BJ (cell line): Measurements from ENCODE around the gene DPYD. TPM values are rescaled to one million over a fixed set of nuclear protein-coding genes. Genes with fewer than 3 reads are reported as not detected.

ENCODE experiments used
- CTCF ChIA-PET: fragments of 350-600 bp; formaldehyde crosslinking; extraction: SDS; loops from one replicate; lab custom pipeline; 2021; ENCODE audit warnings: antibody characterized with exemption, inconsistent platforms; lab: Yijun Ruan, JAX
- POLR2A ChIA-PET: fragments of 300-600 bp; sonication (Branson Sonifier 250); formaldehyde crosslinking; extraction: SDS; loops from one replicate; lab custom pipeline; 2021; ENCODE audit warnings: antibody characterized with exemption; lab: Charles Lee
- DNase-seq: peaks from one replicate; pipeline ENCODE4 v3.0.0-alpha.2; 2011; ENCODE audit warnings: low read depth
- H3K27me3 ChIP-seq: 2 replicates; pipeline ENCODE4 v1.6.0; 2011; ENCODE audit warnings: low read length; ENCODE audit not compliant: control insufficient read depth, insufficient read depth
- H3K36me3 ChIP-seq: 2 replicates; pipeline ENCODE4 v1.5.1; 2011; ENCODE audit warnings: low read length; ENCODE audit not compliant: control insufficient read depth, insufficient read depth
- H3K4me3 ChIP-seq: 2 replicates; pipeline ENCODE4 v1.5.1; 2011; ENCODE audit warnings: low read depth, mild to moderate bottlenecking, control low read depth, low read length
- CTCF ChIP-seq: IDR thresholded peaks from 2 replicates; pipeline ENCODE4 v1.5.1; 2011; ENCODE audit warnings: low read depth, mild to moderate bottlenecking, control low read depth, inconsistent platforms, low read length, moderate library complexity; ENCODE audit not compliant: insufficient read depth
- polyA plus RNA-seq: library from polyadenylated mRNA; depleted of rRNA; stranded (reverse); fragments of >200 nt; gene quantifications from 2 replicates; pipeline ENCODE4 v1.2.3, GENCODE V29; 2011

Gene DPYD
- polyA plus RNA-seq, 1 experiment: 13.1 TPM

- CTCF ChIA-PET: no interaction called here
- no peak for DNase-seq
Observed at GRCh38 chr1:97307151-97307550, 613.7 kb downstream of the DPYD start.

GRCh38 chr1:97306504-97306903 lies 614.3 kb downstream of the DPYD start:
- DNase-seq: no peak
- Histone ChIP-seq H3K4me3 (no peak overlapping the region), H3K27me3 (no peaks in the 10 kb centered on the region), H3K36me3 (no peaks in the 10 kb centered on the region)
- POLR2A ChIA-PET: no interaction called here
- no peak for TF ChIP-seq CTCF
- CTCF ChIA-PET: no interaction called here

More at GRCh38 chr1:97307151-97307550, 613.7 kb downstream of the DPYD start:
- no peak for TF ChIP-seq CTCF
- POLR2A ChIA-PET: interaction anchor here (0.6 kb wide), 1 partner anchor 613 kb away, joined by 6 read pairs; no protein-coding TSS in a partner anchor
- H3K27me3 ChIP-seq: no peaks in the 10 kb centered on the region
- no peak overlapping the region for H3K4me3 ChIP-seq
- no peaks in the 10 kb centered on the region for H3K36me3 ChIP-seq

- DNase-seq: no peak
- Histone ChIP-seq H3K4me3 (no peak overlapping the region), H3K36me3 (no peaks in the 10 kb centered on the region), H3K27me3 (no peaks in the 10 kb centered on the region)
- CTCF ChIA-PET: interaction anchor here (0.6 kb wide), 1 partner anchor 28 kb away, joined by 3 read pairs; no protein-coding TSS in a partner anchor
- TF ChIP-seq CTCF: no peak
- POLR2A ChIA-PET: interaction anchor here (0.6 kb wide), 1 partner anchor 32 kb away, joined by 4 read pairs; no protein-coding TSS in a partner anchor
Observed at GRCh38 chr1:97304366-97304765, 616.5 kb downstream of the DPYD start.

GRCh38 chr1:97298966-97299365 lies 621.9 kb downstream of the DPYD start:
- H3K27me3 ChIP-seq: no peaks in the 10 kb centered on the region
- TF ChIP-seq CTCF: no peak
- ChIA-PET CTCF (interaction anchor here (0.6 to 0.7 kb wide), 2 partner anchors 52 to 59 kb away, joined by 3 read pairs; no protein-coding TSS in a partner anchor), POLR2A (no interaction called here)
- no peaks in the 10 kb centered on the region for H3K36me3 ChIP-seq
- H3K4me3 ChIP-seq: no peak overlapping the region
- no peak for DNase-seq

GRCh38 chr1:97297611-97298010 lies 623.2 kb downstream of the DPYD start:
- CTCF ChIA-PET: no interaction called here
- DNase-seq: no peak

More at GRCh38 chr1:97297611-97298010, 623.2 kb downstream of the DPYD start:
- no peak for TF ChIP-seq CTCF
- H3K36me3 ChIP-seq: no peaks in the 10 kb centered on the region
- POLR2A ChIA-PET: no interaction called here
- no peak overlapping the region for H3K4me3 ChIP-seq
- no peaks in the 10 kb centered on the region for H3K27me3 ChIP-seq
